Fibroblast of skin of back (primary cell): ENCODE results near the gene RCAN2.

Experiments
- DNase-seq: peaks from one replicate; pipeline ENCODE4 v3.0.0-alpha.2; 2013

Gene RCAN2

DNA sequence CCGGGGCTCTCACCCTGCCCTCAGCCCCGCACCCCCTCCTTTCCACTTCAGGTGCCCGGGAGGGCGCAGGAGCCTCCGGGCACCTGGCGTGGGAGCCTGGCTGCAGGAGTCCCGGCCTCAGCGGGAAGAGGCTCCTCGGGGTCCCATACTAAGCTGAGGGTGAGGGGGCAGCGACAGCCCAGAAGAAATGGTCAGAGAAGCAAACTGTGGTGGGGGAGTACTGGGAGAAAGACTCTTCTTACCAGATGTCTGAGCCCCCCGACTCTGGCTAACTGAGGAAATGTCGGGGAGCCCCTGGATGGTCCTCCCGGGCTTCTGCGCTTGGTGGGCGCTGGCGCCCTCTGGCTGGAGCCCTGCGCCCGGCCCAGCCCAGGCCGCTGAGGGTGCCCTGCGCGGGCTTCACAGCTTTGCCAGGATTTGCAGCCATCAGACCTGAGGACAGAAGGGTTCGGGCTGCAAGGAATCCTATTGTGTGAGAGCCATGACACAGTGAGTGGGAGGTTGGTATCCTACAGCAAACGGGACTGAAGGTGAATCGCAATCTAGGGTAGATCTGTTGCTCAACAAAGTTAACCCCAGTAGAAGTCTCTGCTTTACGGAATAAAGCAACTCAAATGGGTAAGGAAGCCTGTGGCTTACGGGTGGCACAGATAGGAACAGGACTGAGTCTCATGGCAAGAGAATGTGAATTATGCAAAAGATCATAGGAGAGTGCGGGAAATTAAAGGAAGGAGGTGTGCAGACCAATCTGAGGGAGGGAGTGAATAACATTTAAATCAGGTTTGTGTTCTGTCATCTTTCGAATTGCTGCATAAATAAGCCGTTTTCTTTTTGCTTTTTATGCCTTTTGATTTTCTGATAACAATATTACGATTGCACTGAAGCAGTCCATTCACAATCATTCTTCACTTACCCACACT lies 639 bp upstream of the RCAN2 start:
- DNase-seq, result peak; percentile 30

GRCh38 chr6:46490425-46491200 lies 636 bp downstream of the RCAN2 start:
- no peak for DNase-seq

- DNase-seq, result no peak
These were observed 5.1 kb downstream of the RCAN2 start for GRCh38 chr6:46486181-46486580.

DNA sequence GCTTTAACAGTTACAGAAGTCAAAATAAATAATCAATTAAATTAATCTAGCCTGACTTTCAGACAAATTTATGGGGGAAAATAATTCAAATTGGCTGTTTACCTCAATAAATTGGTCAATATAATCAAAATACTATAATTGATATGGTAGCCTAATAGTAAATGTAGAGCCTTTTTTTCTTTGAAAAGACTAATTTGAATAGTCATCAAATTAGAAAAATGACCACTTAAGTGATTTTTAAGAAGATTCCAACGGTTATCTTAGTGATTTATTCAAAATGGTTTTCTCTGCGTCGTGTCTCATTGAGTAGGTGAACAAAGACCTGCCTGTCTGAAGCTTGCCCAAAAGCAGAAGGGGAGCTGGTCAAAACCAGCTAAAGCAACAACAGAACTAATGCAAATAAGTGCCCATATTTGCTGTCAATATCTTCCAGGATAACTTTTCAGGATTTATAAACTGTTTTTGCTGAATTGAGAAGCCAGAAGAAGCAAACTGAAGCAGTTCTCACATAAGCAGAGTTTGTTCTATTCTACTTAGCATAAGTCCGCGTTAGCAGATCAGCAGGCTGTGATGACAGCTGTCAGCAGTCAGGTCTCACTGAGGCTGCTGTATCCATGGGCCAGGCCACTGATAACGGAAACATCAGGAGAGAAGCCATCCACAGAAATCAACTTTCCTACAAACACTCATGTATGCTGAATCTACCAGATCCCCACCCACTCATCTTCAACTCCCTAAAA lies 7.0 kb downstream of the RCAN2 start:
- DNase-seq, result no peak

GRCh38 chr6:46476301-46476700 lies 14.9 kb downstream of the RCAN2 start:
- peak; percentile 23 for DNase-seq

DNA sequence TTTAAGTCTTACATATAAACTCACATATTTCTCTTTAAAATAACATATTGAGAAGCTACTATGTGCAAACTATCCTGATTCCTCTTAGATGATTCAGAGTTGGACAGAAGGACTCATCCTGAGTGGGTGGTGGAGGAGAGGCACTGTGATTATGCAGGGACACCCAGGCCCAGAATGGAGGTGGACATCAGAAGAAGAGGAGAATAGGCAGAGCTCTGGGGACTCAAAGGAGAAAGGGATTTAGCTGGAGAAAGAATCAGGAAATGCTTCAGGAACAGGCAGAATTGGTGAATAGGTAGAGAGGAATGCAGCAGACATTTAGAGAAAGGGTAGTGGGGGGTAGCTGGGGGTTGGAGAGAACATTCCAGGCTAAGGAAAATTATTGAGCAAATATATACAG lies 17.4 kb downstream of the RCAN2 start:
- DNase-seq, result peak; percentile 81

- DNase-seq, result no peak
These were observed 19.0 kb downstream of the RCAN2 start for GRCh38 chr6:46472243-46472642.

DNA sequence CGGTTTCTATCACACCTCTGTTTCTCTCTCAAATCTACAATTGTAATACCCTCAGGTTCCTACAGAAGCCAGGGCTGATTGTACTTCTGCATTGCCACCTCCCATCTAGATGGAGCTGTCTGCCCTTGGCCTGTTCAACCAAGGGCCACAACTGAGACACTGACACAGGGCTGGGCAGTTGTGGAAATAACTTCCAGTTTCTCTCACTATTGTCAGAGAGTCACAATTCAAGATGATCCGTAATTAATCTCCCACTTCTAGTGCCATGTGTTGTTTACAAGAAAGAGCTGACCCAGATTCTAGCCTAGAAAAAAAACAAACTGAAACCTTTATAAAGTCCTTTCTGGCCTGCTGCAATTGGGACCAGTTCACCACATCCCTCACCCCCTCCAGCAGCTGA lies 22.2 kb downstream of the RCAN2 start:
- DNase-seq, result no peak

DNA sequence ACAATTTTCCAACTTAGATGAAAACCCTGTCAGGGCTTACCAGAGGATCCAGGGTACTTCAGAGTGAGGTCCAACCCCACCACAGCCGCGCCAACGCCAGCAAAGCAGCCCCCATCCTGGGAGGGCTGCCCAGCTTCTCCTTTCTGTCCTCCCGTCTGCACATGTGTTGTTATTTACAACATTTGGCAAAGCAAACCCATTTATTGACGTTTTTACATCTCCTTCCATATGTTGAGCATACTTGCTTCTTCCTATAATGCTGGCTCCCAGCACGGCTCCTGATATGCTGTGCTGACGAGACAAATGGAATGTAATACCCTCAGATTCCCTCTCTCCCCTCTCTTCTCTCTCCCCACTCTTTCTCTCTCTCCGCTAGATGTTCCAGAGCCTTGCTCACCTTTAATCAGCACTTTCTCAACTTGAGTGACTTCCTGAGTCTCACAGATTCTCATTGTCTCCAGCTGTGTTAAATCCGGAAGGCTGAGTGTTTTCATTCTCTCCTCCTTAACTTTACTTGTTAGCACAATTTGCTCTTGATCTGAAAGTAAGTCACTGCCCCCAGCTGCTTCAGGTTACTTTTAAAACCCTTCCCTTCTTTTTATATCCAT lies 22.7 kb downstream of the RCAN2 start:
- peak; percentile 19 for DNase-seq

DNA sequence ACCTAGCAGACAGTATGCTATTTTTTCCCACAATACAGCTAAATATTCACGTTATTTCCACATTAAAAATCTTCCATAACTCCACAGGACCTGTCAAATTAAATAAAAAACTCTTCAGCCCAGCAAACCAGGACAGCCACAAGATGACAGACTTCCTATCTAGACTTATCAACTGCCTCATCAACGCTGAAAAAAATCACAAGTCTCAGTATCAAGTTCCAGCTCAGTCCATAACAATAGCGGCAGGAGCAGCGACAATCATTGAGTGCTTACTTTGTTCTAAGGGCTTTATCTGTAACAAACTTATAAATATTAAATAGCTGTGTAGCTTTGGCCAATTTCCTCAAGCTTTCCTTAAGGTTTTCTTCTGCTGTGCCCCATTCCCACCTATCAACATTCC lies 24.7 kb downstream of the RCAN2 start:
- no peak for DNase-seq

DNA sequence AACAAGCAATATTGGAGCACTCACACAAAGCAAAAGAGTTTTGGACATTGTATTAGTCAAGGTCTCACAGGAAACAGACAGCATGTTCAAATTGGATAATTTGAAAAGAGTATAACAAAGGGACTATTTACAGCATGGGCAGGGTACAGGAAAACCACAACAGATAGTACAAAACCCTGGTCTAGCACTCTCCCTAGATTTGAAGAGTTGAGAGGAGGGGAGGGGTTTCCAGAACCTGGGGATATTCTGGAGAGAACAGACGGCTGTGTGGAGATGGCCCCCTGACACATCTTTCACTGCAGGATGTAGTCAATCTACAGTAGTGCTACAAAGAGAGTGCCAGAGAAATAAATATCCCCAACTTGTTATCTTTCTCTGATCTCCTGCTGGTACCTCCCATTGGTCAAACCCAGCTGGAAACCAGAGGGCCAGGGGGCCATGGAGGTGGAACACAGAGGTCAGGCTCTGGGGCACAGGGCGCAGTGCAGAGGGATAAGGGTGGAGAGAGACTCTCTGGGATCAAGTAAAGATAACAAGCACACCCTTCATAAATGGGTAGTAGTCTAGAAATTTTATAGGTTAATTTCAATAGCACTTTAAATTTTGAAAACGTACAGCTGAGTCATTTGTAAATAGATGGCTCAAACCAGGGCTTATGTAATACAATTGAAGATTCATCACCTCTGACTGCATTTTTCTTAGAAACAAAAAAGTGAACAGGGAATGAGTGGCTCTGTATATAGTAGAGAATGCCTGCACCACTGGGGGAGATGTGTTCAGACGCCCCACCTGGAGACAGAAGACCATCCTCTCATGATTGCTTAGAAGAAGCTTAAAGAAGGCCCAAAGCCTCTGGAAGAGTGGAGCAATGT lies 25.7 kb downstream of the RCAN2 start:
- DNase-seq, result no peak

DNA sequence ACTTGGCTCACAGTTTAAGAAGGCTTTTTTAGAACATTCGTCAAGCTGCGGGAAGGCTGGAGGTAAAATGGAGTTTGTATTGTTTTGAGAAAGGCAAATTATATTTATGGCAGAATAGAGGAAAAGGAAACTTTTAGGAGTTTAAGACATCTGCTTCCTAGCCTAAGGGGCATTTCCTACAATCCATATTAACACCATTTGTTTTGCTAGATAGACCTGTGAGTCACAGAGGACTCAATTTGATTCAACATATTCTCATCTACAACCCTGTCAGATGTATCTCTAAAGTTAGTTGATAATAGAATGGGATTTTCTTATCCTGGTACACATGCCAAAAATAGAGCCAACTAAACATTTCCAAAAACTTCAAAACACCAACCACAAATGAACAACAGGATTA lies 35.0 kb downstream of the RCAN2 start:
- no peak for DNase-seq

GRCh38 chr6:46454691-46455090 lies 36.6 kb downstream of the RCAN2 start:
- no peak for DNase-seq

DNA sequence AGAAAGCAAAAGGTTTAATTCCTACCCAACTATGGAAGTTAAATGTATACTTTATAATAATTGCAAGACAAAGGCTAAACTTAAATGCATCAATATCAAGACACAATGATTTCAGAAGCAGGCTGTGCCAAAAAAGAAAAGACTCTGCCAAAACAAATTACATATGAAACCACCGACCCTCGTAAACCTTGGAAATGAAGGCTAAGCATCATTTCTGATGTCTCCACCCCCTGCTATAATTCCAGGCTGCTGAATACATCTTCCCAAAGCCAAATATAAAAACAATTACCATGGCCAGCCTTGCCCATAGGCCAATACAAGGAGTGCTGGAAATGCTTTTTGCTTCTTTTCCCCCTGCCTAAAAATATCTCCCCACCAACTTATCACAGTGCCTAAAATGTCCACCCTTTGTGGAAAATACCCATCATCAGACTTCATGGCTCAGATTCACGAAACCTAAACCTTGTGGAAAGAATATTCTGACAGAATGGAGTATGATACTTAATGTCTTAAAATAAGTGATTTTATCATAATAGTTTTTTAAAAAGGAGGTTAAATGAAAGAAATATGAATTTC lies 37.4 kb downstream of the RCAN2 start:
- peak; percentile 56 for DNase-seq

DNA sequence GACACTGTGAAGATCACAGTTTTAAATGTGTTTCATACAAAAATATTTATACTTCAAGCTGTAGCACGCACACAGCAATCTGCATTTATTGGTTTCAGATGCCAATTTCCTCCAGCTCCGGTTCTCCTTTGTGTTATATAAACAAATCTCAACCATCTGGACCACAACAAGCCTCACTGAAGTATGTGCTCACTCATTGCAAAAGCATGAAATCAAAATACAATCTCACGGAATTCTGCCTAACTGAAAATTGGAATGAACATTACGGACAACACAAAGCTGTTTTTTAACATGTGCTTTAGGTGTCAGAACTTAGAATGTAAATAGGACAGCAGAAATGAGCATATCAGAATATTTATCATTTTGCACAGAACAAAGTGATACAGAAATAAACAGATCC lies 38.0 kb downstream of the RCAN2 start:
- peak; percentile 89 for DNase-seq

GRCh38 chr6:46452312-46452917 lies 38.8 kb downstream of the RCAN2 start:
- no peak for DNase-seq

GRCh38 chr6:46451343-46451742 lies 39.9 kb downstream of the RCAN2 start:
- no peak for DNase-seq

DNA sequence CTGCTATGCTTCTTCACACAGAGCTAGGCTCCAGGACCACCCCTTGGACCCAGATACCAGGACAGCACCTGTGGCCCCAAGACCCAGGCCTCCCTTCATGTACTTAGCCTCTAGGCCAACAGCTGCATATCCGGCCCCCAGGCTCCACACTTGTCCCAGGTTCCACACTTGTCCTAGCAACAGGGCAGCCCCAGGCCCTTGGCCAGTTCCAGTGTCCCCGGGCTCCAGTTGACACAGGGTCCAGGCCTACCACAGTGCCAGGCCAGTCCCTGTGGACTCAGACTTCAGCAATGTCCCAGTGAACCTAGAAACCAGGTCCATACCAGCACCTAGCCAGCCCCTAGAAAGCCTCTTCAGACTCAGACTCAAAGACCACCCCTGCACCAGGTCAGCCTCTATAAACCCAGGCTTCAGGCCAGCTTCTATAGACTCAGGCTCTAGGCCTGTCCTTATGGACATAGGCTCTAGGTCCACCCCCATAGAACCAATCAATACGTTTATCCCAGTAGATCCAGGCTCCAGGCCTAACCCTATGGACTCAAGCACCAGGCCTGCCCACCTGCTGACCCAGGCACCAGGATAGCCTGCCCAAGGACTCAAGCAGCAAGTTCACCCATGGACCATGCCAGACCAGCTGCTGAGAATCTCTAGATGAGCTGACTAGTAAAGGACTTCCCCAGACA lies 46.3 kb downstream of the RCAN2 start:
- DNase-seq, result no peak

GRCh38 chr6:46443623-46444022 lies 47.6 kb downstream of the RCAN2 start:
- no peak for DNase-seq

- no peak for DNase-seq
These were observed 50.6 kb downstream of the RCAN2 start for GRCh38 chr6:46440641-46441040.
